Amniotic epithelial cell (primary cell): ENCODE results near the gene CACNB4.
"Not testable (repeated sequence)": the region's sequence is repeated elsewhere in the genome, so short reads cannot be mapped to it uniquely, and the experiment has no call there.

Experiments used
- DNase-seq: peaks from one replicate; pipeline ENCODE4 v3.0.0-alpha.2; 2010; ENCODE audit warnings: low read depth

Gene CACNB4

DNA sequence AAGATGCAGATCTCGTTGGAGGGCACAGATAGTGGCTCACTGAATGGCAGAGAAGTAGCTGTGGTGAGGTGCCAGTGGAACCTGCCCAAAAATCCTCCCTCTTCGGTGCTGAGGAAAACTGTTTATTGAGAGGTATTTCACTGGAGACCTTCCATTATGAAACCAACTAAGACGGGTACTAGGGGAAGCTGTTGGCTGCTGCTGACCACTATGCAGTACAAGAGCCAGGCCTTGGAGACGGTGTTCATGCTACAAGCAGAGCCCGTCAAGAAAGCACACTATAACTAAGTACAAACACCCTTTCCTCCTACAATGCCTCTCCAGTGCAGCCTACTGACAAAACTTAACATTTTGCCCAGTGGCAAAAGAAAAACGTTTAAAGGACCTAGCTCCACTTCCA, 275.2 kb downstream of the CACNB4 start:
- no peak for DNase-seq

DNA sequence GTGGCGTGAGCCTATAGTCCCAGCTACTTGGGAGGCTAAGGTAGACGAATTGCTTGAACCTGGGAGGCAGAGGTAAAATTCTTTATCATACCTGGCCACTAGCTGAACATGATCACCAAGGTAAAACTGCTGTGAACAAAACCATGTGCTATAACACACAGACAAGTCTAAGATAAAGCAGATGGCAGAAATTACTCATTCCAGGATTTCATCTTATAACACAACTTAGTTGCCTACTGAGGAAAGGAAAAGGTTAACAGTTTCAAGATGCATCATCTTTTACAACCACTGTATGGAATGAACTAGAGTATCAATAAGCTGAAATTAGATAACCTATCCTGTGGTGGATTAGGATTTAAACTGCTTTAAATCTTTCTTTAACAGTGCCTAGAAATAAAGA, 278.9 kb downstream of the CACNB4 start:
- DNase-seq: no peak

DNA sequence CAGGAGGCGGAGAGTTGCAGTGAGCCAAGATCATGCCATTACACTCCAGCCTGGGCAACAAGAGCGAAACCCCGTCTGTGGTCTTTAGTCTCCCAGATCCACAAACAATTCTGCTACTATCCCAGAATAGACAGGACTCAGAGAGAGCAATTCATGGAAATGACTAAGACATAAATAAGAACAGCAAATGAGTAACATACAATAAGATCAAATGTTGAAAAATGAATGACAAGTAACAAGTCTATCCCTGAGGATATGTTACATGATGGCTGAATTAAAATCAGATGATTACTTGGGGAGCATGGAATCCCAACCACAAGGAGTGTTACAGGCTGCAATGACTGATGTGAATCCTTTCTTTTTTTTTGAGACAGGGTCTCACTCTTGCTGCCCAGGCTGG, 280.9 kb downstream of the CACNB4 start:
- DNase-seq: no peak

DNA sequence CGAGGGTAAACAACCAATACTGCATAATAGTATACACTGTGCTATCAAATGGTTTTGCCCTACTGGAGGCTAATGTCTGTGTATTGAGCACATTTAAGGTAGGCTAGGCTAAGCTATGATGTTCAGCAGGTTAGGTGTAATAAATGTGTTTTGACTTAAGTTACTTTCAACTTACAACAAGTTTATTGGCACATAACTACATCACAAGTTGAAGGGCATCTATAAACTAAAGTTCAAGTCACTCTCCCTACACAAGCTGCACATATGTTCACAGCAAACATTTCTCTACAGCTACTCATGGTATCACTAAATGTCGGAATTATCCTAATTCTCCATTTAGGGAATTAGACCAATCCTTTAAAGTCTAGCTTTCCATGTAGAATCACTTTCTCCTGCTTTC, 282.0 kb downstream of the CACNB4 start:
- no peak for DNase-seq

DNA sequence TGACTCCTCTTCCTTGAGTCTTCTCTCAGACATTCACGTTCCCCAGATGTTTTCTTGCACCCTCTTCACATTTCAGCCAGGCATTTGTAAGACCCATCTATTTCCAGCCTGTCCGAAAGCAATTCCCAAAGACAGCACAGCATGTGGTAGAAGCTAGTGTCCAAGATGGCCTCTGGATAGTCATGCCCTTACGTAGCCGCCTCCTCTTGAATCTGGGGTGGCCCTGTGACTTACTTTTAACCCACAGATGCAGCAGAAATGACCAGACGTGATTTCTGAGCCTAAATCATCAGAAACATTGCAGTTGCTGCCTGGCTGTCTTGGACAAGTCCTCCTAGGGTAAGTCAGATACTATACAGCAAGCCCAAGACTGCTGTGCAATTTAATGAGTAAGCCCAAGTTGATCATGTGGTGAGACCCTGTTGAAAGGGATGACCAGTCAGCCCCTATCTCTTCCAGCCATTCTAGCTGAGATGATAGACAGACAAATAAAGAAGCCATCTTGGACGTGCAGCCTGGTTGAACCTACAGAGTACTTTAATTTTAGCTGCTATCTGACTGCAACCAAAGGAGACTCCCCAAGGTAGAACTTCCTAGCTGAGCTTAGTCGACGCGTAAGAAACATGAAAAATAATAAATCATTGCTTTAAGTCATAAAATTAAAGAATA, 282.9 kb downstream of the CACNB4 start:
- DNase-seq: no peak

DNA sequence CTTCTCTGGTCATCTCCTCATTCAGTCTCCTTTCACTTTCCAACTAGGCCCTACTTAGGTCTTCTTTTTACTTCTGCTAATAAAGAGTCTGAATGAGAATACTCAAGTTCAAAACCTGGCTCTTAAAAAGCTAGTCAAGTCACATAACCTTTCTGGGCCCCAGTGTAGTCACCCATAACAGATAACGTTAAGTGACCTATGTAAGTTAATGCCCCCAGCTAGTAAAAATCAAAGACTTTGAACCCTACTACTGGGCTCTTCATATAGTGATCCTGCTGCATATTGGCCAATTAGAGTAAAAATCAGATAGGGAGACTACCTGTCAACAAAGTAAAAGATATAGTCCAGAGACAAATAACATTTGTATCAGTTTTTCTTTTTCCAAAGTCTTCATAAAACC, 288.4 kb downstream of the CACNB4 start:
- DNase-seq: no peak

DNA sequence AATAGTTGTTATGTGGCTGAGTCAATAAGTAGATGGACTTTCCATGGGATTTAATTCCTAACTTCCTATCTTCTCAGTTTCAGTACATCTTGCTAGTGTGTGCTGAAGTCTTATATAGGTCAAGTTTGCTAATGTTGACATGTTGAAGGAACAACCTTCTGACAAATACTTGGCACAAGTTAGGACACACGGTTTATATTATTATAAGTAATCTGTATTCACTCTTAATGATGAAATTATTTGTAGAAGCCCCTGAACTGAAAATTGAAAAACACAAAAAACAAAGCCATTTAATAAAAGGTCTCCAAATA, 289.8 kb downstream of the CACNB4 start:
- no peak for DNase-seq

DNA sequence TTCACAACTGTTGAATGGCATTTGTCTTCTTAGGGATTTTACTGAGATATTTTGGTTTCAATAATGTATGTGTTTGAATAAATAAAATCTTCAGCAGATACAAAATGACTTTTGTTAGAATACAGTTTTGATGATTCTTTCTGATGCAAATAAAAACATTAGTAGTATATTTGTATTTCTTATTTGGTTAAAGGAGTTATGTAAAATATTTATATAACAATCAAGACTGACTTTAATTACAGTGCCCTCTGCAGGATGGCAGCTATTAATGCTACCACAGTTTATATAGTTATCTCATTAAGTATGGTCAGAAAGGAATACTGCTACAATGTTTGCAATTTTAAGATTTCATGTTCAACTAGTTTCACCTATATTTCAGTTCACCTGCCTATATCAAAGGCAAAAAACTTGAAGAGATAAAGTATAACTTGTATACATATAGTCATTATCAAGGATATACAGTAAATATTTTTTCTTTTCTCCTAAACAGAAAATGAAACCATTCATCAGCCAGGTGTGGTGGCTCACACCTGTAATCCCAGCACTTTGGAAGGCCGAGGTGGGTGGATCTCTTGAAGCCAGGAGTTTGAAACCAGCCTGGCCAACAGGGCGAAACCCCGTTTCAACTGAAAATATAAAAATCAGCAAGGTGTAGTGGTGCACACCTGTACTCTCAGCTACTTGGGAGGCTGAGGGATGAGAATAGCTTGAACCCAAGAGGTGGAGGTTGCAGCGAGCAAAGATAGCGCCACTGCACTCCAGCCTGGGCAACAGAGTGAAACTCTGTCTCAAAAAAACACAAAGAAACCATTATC, 290.4 kb downstream of the CACNB4 start:
- peak; percentile 23 for DNase-seq

DNA sequence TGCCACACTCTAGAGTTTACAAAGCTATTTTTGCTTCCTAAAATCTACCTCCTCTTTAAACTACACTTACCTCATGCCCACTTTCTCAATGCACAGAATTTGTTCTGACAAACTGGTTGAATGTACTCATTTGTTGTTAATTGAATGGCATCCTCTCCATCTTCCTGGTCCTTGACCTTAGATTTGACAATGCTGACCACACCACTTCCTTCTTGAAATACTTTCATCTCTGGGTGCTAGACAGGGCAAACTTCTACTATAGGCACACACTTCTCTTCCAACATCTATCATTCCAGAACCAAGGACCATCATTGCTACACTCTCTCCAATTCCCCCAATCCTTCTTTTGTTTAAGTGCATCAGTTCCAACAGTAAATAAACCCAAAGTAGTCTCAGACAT, 292.9 kb downstream of the CACNB4 start:
- DNase-seq: no peak

DNA sequence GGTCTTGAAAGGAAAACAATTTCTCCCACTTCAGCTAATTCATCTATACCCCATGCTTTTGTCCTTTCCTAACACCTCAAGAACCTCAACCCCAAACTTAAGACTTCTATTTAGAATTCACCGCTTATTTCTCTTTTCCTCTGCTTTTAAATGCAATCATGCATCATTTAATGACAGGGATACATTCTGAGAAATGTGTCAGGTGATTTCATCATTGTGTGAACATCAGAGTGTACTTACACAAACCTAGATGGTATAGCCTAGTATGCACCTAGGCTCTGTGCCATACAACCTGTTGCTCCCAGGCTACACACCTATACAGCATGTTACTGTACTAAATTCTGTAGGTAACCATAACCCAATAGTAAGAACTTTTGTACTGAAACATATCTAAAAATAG, 293.5 kb downstream of the CACNB4 start:
- no peak for DNase-seq

DNA sequence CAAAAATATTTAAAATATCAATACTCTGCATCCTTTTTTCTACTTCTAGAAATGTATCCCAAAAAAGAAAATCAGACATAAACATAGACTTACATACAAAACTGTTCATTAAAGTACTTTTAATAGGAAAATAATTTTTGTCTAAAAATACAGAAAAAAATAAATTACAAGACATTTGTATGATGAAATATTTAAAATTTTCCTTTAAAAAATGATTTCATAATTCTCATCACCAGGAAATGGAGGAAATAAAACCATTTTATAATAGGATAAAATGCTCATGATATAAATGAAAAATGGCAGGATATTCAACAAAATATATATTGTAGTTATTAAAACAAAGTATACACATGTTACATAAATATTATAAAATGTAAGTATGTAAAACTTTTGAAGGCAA, 295.0 kb downstream of the CACNB4 start:
- DNase-seq: no peak

DNA sequence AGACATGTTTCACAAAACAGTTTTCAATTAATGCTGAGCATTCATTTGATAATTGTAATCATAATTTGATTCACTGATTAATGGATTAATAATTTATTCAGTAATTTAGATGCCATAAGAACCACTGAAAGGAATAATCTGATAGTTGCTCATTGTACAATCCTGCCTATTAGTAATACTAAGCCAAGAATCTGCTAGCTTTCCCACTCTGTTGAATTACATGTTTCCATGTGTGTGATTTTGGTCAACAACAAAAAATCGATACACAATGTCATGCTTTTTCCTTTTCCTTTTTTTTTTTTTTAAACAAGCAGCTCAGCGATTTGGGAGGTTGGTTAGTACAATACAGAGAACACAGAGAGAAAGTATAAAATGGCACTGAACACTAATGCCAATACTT, 296.5 kb downstream of the CACNB4 start:
- DNase-seq: no peak

DNA sequence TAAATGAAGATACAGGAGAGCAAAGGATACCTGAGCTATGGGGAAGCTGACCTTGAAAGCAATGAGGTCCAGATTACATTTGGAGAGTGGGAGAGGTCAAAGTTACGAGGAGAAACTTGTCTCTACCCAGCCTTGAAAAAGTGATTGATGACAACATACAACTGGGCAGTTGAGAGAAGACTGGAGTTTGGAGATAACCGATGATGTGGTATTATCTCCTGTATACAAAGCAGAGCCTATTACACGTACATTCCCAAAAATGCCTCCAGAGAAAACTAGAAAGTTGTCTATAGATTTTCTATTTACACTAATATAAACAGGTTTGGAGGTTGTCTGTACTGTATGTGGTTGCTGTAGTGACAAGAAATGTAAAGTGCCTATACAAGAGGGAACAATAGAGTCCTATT, 299.0 kb downstream of the CACNB4 start:
- DNase-seq: no peak

DNA sequence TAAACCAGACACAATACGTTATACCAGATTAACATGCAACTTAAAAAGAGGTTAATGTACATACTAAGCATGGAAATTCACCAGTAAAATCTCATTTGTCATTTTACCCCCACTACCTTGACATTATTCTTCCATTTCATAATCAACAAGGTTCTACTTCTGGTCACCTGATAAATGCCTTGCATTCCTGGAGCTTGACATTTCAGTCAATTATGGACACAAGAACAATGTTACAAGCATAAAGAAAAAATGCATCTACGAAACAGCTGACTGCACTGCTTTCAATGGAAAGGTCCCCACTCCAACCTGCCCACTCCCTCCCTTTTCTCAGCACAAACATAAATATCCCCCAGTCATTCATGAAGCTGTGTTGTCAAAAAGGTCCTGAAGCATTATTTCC, 302.1 kb downstream of the CACNB4 start:
- no peak for DNase-seq

DNA sequence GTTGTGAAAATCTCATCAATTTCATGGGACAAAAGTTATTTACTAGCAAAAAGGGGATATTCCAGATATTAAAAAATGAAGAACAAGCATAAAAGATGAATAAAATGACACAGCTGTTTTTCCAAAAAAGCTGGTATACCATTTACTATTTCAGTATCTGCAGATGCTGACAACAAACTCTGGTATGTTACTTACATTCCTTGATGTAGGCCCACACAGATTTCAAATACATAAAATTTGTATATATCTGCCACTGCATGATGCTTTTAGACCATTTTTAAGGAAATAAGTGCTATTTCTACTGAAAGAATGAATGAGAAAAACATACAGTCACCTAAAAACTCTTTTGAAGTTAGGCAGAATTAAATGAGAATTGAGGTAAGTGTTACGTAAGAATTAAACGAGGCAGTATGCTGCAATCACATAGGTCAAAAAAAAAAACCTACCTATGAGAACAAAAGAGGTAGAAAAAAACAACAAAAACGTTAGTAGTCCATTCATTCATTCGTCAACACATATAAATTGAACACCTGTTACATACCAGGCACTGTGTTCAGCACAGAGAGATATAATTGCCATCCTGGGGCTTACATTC, 303.1 kb downstream of the CACNB4 start:
- no peak for DNase-seq

DNA sequence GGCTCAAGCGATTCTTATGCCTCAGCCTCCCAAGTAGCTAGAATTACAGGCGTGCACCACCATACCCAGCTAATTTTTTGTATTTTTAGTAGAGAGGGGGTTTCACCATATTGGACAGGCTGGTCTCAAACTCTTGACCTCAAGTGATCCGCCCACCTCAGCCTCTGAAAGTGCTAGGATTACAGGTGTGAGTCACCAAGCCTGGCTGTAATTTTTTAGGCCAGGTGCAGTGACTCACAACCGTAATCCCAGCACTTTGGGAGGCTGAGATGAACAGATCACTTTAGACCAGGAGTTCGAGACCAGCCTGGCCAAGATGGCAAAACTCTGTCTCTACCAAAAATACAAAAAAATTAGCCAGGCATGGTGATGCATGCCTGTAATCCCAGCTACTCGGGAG, 304.4 kb downstream of the CACNB4 start:
- not testable (repeated sequence) for DNase-seq

DNA sequence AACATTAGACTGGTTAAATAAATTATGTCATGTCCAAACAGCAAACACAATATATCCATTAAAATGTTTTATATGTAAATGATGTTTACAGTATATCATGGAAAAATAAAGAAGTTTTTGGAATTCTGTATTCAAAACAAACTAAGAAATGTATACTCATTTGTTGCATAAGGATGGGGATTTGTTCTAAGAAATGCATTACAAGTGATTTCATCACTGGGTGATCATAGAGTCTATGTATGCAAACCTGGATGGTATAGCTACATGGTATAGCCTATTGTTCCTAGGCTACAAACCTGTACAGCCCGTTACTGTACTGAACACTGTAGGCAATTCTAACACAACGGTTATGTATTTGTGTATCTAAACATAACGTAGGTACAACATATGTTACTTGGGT, 305.7 kb downstream of the CACNB4 start:
- DNase-seq: no peak

DNA sequence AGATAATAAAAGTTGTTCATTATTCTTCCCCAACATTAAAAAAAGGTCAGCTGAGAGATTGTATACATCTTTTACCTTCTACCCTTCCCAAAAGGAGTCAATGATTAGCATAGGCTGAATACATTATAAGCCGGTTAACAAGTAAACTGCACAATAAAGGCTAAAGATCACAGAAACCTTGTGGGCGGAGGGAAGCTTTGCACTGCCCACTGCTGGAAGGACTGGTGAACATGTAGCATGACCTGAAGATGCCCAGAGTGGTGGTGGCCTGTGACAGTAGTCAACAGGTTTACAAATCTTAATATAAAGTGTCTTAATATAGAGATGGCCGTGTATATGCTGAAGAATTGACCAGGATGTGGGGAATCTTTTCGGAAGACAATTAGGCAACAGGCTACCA, 306.3 kb downstream of the CACNB4 start:
- DNase-seq: no peak

DNA sequence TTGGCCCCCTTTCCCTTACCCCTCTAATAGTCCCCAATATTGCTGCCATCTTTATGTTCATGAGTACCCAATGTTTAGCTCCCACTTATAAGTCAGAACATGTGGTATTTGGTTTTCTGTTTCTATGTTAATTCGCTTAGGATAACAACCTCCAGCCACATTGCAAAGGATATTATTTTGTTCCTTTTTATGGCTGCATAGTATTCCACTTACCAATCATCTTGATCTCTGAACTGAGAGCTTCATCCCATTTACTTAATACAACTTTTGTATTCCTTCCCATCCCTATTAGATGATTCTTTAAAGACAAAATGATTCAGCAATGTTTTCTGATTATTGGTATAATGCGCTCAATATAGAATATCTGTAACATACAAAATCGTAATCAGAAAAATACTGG, 307.3 kb downstream of the CACNB4 start:
- DNase-seq: no peak

DNA sequence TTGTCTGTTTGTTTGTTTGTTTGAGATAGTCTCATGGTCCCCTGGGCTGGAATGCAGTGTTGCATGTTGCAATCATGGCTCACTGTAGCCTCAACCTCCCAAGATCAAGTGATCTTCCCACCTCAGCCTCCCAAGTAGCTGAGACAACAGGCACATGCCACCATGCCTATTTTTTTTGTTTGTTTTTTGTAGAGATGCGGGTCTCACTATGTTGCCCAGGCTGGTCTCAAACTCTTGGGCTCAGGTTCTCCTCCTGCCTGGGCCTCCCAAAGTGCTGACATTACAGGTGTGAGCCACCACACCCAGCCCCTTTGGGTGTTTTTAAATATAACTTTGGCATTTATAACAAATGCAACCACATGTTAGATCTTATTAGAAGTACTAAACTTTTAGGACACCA, 308.2 kb downstream of the CACNB4 start:
- DNase-seq: no peak

DNA sequence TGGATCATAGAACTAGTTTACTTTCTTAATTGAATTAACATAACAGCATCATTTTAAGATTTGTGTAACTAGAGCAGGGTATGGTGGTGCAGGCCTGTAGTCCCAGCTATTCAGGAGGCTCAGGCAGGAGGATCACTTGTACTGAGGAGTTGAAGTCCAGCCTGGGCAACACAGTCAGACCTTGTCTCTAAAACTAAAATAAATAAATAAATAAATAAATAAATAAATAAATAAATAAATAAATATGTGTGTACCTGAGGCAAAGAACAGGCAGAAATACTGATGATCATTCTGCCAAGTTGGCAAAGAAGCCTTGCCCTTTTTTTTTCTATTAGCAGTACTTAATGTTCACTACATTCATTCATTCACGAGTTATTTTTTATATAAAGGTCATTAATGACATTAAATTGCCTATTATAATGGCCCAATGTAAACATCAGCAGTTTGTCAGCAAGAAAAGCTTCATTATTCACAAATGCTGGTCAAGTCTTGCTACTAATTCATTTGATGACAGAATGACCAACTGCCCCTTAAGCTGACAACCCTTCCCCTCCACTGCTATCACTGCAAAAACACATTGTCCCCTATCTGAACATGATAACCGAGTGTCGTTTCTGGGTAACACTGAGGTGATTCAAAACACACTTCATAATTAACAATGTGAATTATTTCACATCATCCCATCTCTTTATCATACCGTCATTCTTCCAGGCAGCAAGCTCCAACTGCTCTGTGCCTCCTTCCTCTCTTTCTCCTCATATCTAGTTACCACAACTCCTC, 309.6 kb downstream of the CACNB4 start:
- DNase-seq: no peak

DNA sequence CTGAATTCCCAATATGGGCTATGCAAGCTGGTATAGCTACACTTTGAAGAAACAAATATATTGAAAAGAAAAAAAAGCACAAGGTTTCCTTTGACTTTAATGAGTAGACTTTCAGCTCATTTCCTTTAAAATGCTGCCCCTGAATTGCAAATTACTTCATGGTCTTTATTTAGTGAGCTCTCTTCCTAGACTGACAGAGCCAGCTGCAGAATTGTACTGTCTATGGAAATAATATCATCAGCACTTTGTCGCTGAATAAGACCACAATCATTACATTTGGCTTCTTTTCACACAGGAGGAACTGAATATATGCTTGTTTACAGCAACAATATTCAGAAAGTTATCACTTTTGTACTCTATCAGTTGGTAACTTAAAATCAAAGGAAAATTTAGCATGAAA, 312.4 kb downstream of the CACNB4 start:
- no peak for DNase-seq

DNA sequence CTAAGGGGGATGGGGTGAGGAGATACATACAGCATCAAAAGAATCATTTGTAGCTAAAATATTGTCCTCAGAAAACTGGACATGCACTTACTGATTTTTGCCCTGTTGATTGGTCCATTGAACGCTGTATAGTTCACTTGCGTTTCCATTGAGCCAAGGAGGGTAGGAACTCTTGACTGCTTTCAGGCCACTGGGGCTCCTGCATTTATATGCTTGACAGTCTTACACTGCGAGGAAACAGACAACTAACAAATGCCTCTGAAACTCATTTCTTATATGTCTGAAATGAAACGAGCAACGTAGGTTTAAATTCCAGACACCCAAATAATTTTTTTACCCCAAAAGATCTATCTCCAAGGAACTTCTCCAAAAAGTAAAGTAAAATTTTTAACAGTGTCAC, 312.8 kb downstream of the CACNB4 start:
- DNase-seq: no peak
